Adipose tissue (tissue), 3 donors: ENCODE results near the gene RAB11FIP3. TPM values are rescaled to one million over a fixed set of nuclear protein-coding genes. Genes with fewer than 3 reads are reported as not detected.

Source experiments
- H3K27ac ChIP-seq: one replicate; pipeline ENCODE4 v1.5.1; 2013; ENCODE audit warnings: low read depth, low read length
- WGBS, 3 donors: extraction: QIAGEN DNeasy Blood & Tissue Kit; methylation state at CpG; one replicate each; pipeline ENCODE4 v1.1.7; 2013; 5-methylcytosine and 5-hydroxymethylcytosine counted together
- polyA plus RNA-seq, 3 donors: library from polyadenylated mRNA; stranded (reverse); fragments of 200-250 nt; gene quantifications; one replicate each; pipeline ENCODE4 v1.2.3, GENCODE V29; 2013
- donor health status: healthy with polysubstance abuse.
- donor health status: Bipolar disorder and iron deficiency.
- donor health status: healthy.

RAB11FIP3 gene
- polyA plus RNA-seq, 3 donors: 20.7 to 27.3 (median 21.9) TPM

DNA sequence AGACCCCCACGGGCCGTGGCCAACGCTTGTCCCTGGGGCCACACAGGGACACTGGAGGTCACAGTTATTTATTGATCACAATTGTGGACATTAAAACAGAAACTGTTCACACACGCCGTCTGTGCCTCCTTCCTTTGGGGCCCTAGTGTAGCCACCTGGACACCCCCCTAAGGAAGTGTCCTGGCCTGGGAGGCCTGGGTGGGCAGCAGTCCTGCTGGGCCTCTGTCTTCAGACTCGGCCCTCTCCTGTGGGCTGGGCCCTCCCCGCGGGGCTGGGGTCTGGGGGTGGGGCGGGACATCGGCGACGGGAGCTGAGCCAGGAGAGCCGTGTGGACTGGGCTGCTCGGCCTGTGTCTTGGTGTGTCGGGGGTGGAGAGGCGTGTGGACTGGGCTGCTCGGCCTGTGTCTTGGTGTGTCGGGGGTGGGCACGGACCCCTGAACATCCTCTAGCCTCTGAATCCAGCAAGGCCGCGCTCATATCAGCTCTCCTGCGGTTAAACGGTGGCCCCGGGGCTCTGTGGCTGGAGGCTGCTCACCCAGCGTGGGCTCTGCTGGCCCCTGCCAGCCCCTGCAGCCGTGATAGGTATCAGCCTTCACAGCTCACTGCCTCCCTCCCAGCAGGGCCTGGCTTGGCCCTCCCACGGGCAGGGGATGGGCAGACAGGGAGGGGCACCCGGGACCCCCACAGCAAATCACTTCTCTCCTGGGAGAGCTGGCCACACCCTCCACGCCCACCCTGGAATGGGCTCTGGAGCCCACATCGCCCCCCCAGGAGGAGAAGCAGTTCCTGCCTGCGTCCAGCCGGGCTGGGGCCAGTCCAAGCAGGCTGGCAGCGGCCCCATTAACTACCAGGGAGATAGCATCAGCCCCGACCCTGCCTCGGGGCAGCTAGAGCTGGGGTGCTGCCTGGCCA, 140.2 kb downstream of the RAB11FIP3 start:
- no peak overlapping the region for H3K27ac ChIP-seq
- WGBS, 3 donors: 54 to 63% (median 61%) methylated on average over 33 to 35 of the region's 35 CpGs

DNA sequence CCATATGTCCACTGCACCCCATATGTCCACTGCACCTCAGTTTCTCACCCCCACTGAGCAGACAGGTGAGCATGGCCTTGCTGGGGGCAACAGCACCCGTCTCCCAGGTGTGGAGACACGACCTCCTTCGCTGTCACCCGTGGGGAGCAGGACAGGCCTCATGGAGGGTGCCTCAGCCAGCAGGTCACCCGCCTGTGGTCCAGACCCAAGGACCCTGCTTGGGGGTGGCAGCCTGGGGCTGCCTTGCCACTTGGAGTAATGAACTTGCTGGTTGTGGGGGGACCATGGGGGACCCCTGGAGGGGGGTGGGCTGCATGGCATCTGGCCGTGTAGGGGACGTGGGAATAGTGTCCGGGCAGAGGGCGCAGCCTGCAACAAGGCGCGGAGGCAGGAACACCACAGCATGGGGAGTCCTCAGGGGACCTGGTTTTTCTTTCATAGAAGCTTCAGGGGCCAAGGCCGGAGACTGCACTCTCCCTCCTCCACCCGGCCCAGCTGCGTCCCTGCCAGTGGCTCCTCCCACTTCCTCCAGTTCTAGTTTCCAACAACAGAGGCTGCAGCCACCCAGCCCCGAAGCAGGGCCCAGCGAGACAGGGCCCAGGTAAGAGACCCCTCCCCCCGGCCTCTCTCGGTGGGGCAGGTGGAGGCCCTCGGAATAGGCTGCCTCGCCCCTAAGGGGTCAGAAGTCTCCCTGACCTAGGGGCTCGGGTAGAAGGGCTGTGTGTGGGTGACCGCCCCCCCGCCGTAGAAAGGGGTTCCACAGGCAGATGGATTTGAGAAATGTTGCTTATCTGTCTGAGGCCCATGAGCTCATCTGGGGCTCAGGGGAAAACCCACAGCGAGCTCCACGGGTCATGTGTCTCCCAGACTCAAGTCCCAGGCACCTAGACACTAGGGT, 141.3 kb downstream of the RAB11FIP3 start, which contains the start of gene NHLRC4:
TSS of gene NHLRC4 (plus strand) at position 531 of the 898 bp plus-strand sequence. CDS start 1,043 bp downstream, outside the sequence.
- 19 to 46% (median 21%) methylated on average over 24 to 26 of the region's 26 CpGs for WGBS, 3 donors
- H3K27ac ChIP-seq: no peak within 1 kb of the TSS

DNA sequence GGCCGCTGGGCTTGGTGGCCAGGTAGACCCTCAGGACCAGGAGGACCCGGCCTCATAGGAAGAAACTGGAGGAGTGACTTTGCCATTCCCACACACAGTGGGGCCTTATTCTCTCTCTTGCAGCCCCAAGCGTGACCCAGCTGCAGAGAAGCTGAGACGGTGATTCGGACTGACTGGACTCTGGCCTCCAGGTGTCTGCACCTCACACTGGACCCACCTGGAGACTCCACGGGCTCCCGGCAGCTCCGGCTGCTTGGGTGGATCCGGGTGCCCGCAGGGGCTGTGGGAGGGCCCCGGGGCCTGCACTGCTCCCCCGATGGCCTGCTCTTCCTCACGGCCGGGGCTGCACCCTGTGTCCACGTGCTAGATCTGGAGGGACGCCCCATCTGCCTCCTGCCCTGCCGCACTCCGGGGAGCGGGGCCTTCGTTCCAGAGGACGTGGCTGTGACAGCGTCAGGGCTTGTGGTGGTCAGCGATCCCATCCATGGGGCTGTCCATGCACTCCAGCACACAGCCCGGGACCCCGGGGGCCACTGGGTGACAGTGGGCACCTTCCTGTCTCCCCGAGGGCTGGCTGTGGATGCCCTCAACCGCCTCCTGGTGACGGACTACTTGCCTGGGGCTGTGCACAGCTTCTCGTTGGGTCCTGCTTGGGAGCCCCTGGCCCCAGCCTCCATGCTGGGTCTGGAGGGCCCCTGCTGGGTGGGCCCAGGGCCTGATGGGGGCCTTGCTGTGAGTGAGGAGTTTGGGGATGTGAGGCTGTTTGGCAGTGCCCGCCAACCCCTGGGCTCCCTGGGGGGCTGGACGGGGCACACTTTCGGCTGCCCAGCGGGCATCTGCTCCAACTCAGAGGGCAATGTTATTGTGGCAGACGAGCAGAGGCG, 142.2 kb downstream of the RAB11FIP3 start:
- 89 to 92% (median 90%) methylated on average over 34 to 35 of the region's 35 CpGs for WGBS, 3 donors
- H3K27ac ChIP-seq: no peak overlapping the region

DNA sequence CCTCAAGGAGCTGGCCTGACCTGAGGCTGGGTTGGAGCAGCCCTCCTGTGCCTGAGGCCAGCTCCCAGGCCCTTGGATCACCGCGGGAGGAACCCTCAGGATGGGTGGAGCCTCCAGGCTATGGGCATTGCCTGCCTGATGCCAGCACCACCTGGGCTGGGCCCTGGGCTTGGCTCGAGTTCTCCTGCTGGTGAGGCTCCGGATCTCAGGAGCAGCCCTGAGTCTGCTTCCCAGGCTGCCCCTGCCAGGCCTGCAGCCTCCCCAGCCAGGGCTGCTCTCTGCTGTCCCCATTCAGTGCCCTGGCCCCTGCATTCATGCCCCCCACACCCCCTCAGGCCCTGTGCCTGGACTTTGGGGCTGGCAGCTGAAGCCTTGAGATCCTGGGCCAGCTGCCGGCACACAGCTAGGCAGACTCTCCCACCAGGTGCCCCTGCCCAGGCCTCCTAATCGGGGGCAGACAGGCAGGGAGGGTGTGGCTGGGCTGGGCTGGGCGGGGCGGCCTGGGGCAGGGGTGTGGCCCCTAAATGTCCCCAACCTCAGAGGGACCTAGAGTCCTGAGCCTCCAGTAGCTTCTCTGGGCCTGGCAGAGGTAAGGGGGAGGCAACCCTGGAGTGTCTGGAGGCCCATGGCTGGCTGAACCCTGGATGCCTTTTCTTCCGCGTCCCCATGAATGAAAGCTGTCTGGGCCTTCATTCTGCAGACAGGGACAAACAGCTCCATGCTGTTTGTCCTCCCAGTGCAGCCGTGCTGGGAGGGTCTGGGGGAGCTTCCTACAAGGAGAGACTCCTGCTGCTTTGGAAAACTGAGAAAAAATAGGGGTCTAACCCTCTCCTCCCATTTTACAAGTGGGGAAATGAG, 143.2 kb downstream of the RAB11FIP3 start:
- 58 to 84% (median 65%) methylated on average over 9 to 11 of the region's 11 CpGs for WGBS, 3 donors
- H3K27ac ChIP-seq: no peak overlapping the region

DNA sequence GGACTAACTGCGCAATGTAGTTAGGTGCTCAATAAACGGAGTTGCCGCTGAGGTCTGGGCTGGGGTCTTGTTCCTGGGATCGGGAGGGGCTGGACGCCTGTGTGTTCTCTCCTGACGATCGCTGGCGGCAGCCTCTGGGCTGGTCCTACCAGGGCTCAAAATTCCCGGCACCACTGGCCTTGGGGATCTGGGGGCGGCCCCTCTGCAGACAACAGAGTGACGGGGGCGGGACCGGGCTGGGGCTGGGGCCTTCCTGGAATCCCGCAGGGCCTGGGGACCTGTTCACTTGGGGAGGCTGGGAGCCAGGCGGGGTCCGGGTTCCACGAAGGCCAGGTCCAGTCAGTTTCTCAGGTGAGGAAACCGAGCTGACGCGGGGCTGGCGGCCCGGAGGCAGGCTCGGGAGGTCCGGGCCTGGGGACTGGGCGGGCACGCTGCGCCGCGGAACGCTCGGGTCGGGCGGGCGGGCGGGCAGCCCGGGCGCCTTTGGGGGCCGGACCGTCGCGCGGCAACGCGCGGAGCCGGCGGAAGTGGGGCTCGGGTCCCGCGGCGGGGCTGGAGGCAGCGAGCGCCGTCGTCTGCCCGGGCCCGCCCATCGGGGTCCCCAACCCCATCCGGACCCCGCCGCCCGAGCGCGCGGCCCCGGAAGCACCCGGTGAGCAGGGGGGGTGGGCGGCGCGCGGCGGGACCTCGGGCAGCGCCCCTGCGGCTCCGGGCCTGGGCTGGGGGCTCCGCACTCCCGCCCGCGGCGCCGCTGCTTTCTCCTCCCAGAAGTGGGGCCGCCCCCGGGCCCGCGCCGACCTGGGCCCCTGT, 144.2 kb downstream of the RAB11FIP3 start, which contains the start of gene PIGQ:
TSS of gene PIGQ (plus strand) at position 524 of the 810 bp plus-strand sequence. CDS start 4,107 bp downstream, outside the sequence.
- WGBS, 3 donors: 1 to 2% (median 1%) methylated on average over 46 to 76 of the region's 87 CpGs
- H3K27ac ChIP-seq: no peak within 1 kb of the TSS

Other genes with a start within 250 kb of the RAB11FIP3 start
- 100 to 1,000 TPM in 1 of 3 donors, 10 to 100 TPM in 1, 1 to 10 TPM in 1; 6.7 to 330 (median 28.5) TPM for gene HBA1, start 249.0 kb upstream of the RAB11FIP3 start, polyA plus RNA-seq
- gene HBQ1, start 245.2 kb upstream of the RAB11FIP3 start, polyA plus RNA-seq: under 1 TPM in 1 of 3 donors, not detected in 2; 0.40 TPM
- gene LUC7L, start 196.2 kb upstream of the RAB11FIP3 start, polyA plus RNA-seq: 10 to 100 TPM; 36.1 to 83.2 (median 36.3) TPM
- 100 to 1,000 TPM in 1 of 3 donors, 10 to 100 TPM in 2; 41.5 to 108 (median 59.5) TPM for gene FAM234A, start 190.8 kb upstream of the RAB11FIP3 start, polyA plus RNA-seq
- gene RGS11, start 149.7 kb upstream of the RAB11FIP3 start, polyA plus RNA-seq: 10 to 100 TPM in 2 of 3 donors, 1 to 10 TPM in 1; 7.2 to 26.4 (median 13.7) TPM
- 10 to 100 TPM in 1 of 3 donors, 1 to 10 TPM in 1, under 1 TPM in 1; 0.22 to 78.0 (median 4.1) TPM for gene ARHGDIG, start 145.1 kb upstream of the RAB11FIP3 start, polyA plus RNA-seq
- 100 to 1,000 TPM in 1 of 3 donors, 1 to 10 TPM in 2; 2.1 to 836 (median 6.5) TPM for gene PDIA2, start 142.5 kb upstream of the RAB11FIP3 start, polyA plus RNA-seq
- 10 to 100 TPM; 11.8 to 18.4 (median 15.8) TPM for gene AXIN1, start 72.9 kb upstream of the RAB11FIP3 start, polyA plus RNA-seq
- 10 to 100 TPM; 36.6 to 75.1 (median 70.4) TPM for gene MRPL28, start 55.1 kb upstream of the RAB11FIP3 start, polyA plus RNA-seq
- 10 to 100 TPM; 33.2 to 53.3 (median 47.0) TPM for gene PGAP6, start 43.7 kb upstream of the RAB11FIP3 start, polyA plus RNA-seq
- gene NME4, start 28.4 kb upstream of the RAB11FIP3 start, polyA plus RNA-seq: 100 to 1,000 TPM in 2 of 3 donors, 10 to 100 TPM in 1; 30.1 to 223 (median 130) TPM
- gene DECR2, start 23.8 kb upstream of the RAB11FIP3 start, polyA plus RNA-seq: 10 to 100 TPM; 11.9 to 22.8 (median 20.2) TPM
- 10 to 100 TPM; 20.4 to 31.4 (median 30.6) TPM for gene CAPN15, start 102.1 kb downstream of the RAB11FIP3 start, polyA plus RNA-seq
- gene PRR35, start 134.7 kb downstream of the RAB11FIP3 start, polyA plus RNA-seq: under 1 TPM in 1 of 3 donors, not detected in 2; 0.20 TPM
- 1 to 10 TPM in 1 of 3 donors, under 1 TPM in 2; 0.22 to 1.3 (median 0.61) TPM for gene NHLRC4, start 141.4 kb downstream of the RAB11FIP3 start, polyA plus RNA-seq
- 10 to 100 TPM; 36.6 to 47.7 (median 37.6) TPM for gene PIGQ, start 144.3 kb downstream of the RAB11FIP3 start, polyA plus RNA-seq
- gene RAB40C, start 164.4 kb downstream of the RAB11FIP3 start, polyA plus RNA-seq: 10 to 100 TPM; 16.0 to 42.5 (median 21.2) TPM
- under 1 TPM; 0.25 to 0.85 (median 0.67) TPM for gene WFIKKN1, start 205.3 kb downstream of the RAB11FIP3 start, polyA plus RNA-seq
- gene METTL26, start 210.7 kb downstream of the RAB11FIP3 start, polyA plus RNA-seq: 100 to 1,000 TPM in 2 of 3 donors, 10 to 100 TPM in 1; 65.0 to 125 (median 109) TPM
- 10 to 100 TPM; 23.6 to 57.6 (median 42.6) TPM for gene MCRIP2, start 216.2 kb downstream of the RAB11FIP3 start, polyA plus RNA-seq
- 10 to 100 TPM; 12.1 to 14.8 (median 13.7) TPM for gene WDR90, start 223.7 kb downstream of the RAB11FIP3 start, polyA plus RNA-seq
- gene RHOT2, start 242.5 kb downstream of the RAB11FIP3 start, polyA plus RNA-seq: 100 to 1,000 TPM in 1 of 3 donors, 10 to 100 TPM in 2; 67.7 to 107 (median 85.5) TPM